ENCODE results near the gene ADAMTS14.
A peak's percentile ranks its signal among the peaks of the same experiment; 100 is the strongest.
"Not testable (repeated sequence)": the region's sequence is repeated elsewhere in the genome, so short reads cannot be mapped to it uniquely, and the experiment has no call there.

ADAMTS14 gene

GRCh38 chr10:70655316-70655715 is 17.0 kb upstream of the ADAMTS14 start:
- Histone ChIP-seq H3K9ac (ENCODE audit: low read depth in 1 of 2, low read length in 2 of 2) (no peak overlapping the region), H3K27ac (ENCODE audit: low read depth, low read length) (no peak overlapping the region), H3K9me3 (ENCODE audit: control insufficient read depth in 1 of 2, low read length in 2 of 2) (peaks cover 3 to 4% of the 10 kb centered on the region in 2 donors), H3K4me3 (ENCODE audit: low read depth in 1 of 2, low read length in 2 of 2) (no peak overlapping the region), H3K36me3 (ENCODE audit: control insufficient read depth in 1 of 2, insufficient read depth in 2 of 2, low read length in 2 of 2) (no peaks in the 10 kb centered on the region), H3K4me1 (ENCODE audit: control insufficient read depth in 1 of 2, insufficient read depth in 2 of 2, low read length in 2 of 2) (peaks cover 0 to 3% of the 10 kb centered on the region in 2 donors), H3K27me3 (ENCODE audit: control insufficient read depth in 1 of 2, insufficient read depth in 2 of 2, low read length in 2 of 2) (no peaks in the 10 kb centered on the region)

DNA sequence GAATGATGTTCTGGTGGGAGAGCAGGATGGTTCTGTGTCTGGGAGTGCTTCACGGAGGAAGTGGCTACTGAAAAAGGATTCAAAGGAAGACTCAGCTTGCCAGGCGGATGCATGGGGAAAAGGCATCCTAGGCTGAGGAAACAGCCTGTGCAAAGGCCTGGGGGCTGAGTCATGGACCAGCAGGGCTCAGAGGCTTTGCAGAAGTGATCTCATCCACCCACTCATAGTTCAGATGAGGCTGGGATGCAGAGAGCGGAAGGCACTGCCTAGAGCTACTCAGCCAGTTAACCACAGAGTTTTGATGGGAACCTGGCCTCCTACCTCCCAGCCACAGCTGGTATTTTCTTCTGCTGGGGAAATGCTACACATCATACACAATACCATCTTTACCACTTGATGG is 15.8 kb upstream of the ADAMTS14 start:
- H3K4me3 ChIP-seq (ENCODE audit: low read depth in 1 of 2, low read length in 2 of 2) = no peak overlapping the region
- peaks cover 3% of the 10 kb centered on the region in 2 donors for H3K9me3 ChIP-seq (ENCODE audit: control insufficient read depth in 1 of 2, low read length in 2 of 2)
- H3K27me3 ChIP-seq (ENCODE audit: control insufficient read depth in 1 of 2, insufficient read depth in 2 of 2, low read length in 2 of 2) = no peaks in the 10 kb centered on the region
- H3K27ac ChIP-seq (ENCODE audit: low read depth, low read length) = no peak overlapping the region
- no peak overlapping the region for H3K9ac ChIP-seq (ENCODE audit: low read depth in 1 of 2, low read length in 2 of 2)
- H3K36me3 ChIP-seq (ENCODE audit: control insufficient read depth in 1 of 2, insufficient read depth in 2 of 2, low read length in 2 of 2) = no peaks in the 10 kb centered on the region
- H3K4me1 ChIP-seq (ENCODE audit: control insufficient read depth in 1 of 2, insufficient read depth in 2 of 2, low read length in 2 of 2) = peaks cover 1 to 3% of the 10 kb centered on the region in 2 donors

DNA sequence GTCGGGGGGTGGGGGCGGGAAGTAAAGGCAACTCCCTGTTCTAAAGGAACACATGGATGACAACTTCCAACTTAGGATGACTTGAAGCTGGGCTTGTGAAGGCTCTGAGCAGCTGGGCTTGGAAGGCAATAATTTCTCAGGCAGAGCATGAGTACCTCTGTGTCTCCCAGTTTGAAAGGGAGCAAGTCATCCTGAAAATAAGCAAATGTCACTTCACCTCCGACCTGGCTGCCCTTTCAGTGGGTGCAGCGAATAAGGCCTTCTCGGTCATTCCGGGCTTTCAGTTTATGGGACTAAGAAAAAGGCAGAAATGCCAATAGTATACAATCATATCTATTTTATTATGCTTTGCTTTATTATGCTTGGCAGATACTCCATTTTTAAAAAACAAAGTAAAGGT is 15.3 kb upstream of the ADAMTS14 start:
- H3K4me1 ChIP-seq (ENCODE audit: control insufficient read depth in 1 of 2, insufficient read depth in 2 of 2, low read length in 2 of 2) = peaks cover 3 to 6% of the 10 kb centered on the region in 2 donors
- no peak overlapping the region for H3K9ac ChIP-seq (ENCODE audit: low read depth in 1 of 2, low read length in 2 of 2)
- H3K27me3 ChIP-seq (ENCODE audit: control insufficient read depth in 1 of 2, insufficient read depth in 2 of 2, low read length in 2 of 2) = no peaks in the 10 kb centered on the region
- no peaks in the 10 kb centered on the region for H3K36me3 ChIP-seq (ENCODE audit: control insufficient read depth in 1 of 2, insufficient read depth in 2 of 2, low read length in 2 of 2)
- H3K9me3 ChIP-seq (ENCODE audit: control insufficient read depth in 1 of 2, low read length in 2 of 2) = peaks cover 0 to 3% of the 10 kb centered on the region in 2 donors
- no peak overlapping the region for H3K27ac ChIP-seq (ENCODE audit: low read depth, low read length)
- no peak overlapping the region for H3K4me3 ChIP-seq (ENCODE audit: low read depth in 1 of 2, low read length in 2 of 2)

DNA sequence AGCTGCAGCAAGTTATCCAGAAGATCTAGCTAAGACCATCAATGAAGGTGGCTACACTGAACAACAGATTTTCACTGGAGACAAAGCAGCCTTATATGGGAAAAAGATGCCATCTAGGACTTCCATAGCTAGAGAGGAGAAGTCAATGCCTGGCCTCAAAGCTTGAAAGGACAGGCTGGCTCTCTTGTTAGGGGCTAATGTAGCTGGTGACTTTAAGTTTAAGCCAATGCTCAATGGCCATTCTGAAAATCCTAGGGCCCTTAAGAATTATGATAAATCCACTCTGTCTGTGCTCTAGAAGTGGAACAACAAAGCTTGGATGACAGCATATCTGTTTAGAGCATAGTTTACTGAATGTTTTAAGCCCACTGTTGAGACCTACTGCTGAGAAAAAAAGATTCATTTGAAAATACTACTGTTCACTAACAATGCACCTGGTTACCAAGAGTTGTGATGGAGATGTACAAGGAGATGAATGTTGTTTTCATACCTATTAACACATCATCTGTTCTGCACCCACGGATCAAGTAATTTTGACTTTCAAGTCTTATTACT is 13.6 kb upstream of the ADAMTS14 start:
- no peak overlapping the region for H3K4me3 ChIP-seq (ENCODE audit: low read depth in 1 of 2, low read length in 2 of 2)
- H3K36me3 ChIP-seq (ENCODE audit: control insufficient read depth in 1 of 2, insufficient read depth in 2 of 2, low read length in 2 of 2) = no peaks in the 10 kb centered on the region
- no peak overlapping the region for H3K27ac ChIP-seq (ENCODE audit: low read depth, low read length)
- peaks cover 0 to 6% of the 10 kb centered on the region in 2 donors for H3K4me1 ChIP-seq (ENCODE audit: control insufficient read depth in 1 of 2, insufficient read depth in 2 of 2, low read length in 2 of 2)
- peaks cover 0 to 3% of the 10 kb centered on the region in 2 donors for H3K9me3 ChIP-seq (ENCODE audit: control insufficient read depth in 1 of 2, low read length in 2 of 2)
- H3K27me3 ChIP-seq (ENCODE audit: control insufficient read depth in 1 of 2, insufficient read depth in 2 of 2, low read length in 2 of 2) = no peaks in the 10 kb centered on the region
- H3K9ac ChIP-seq (ENCODE audit: low read depth in 1 of 2, low read length in 2 of 2) = no peak overlapping the region

GRCh38 chr10:70659306-70659705 is 13.0 kb upstream of the ADAMTS14 start:
- no peaks in the 10 kb centered on the region for H3K27me3 ChIP-seq (ENCODE audit: control insufficient read depth in 1 of 2, insufficient read depth in 2 of 2, low read length in 2 of 2)
- H3K4me3 ChIP-seq (ENCODE audit: low read depth in 1 of 2, low read length in 2 of 2) = no peak overlapping the region
- peaks cover 0 to 6% of the 10 kb centered on the region in 2 donors for H3K4me1 ChIP-seq (ENCODE audit: control insufficient read depth in 1 of 2, insufficient read depth in 2 of 2, low read length in 2 of 2)
- no peak overlapping the region for H3K27ac ChIP-seq (ENCODE audit: low read depth, low read length)
- peaks cover 0 to 3% of the 10 kb centered on the region in 2 donors for H3K9me3 ChIP-seq (ENCODE audit: control insufficient read depth in 1 of 2, low read length in 2 of 2)
- no peak overlapping the region for H3K9ac ChIP-seq (ENCODE audit: low read depth in 1 of 2, low read length in 2 of 2)
- H3K36me3 ChIP-seq (ENCODE audit: control insufficient read depth in 1 of 2, insufficient read depth in 2 of 2, low read length in 2 of 2) = no peaks in the 10 kb centered on the region

GRCh38 chr10:70660722-70661121 is 11.6 kb upstream of the ADAMTS14 start:
- H3K9ac ChIP-seq (ENCODE audit: low read depth in 1 of 2, low read length in 2 of 2) = no peak overlapping the region
- H3K27ac ChIP-seq (ENCODE audit: low read depth, low read length) = no peak overlapping the region
- no peaks in the 10 kb centered on the region for H3K36me3 ChIP-seq (ENCODE audit: control insufficient read depth in 1 of 2, insufficient read depth in 2 of 2, low read length in 2 of 2)
- H3K4me3 ChIP-seq (ENCODE audit: low read depth in 1 of 2, low read length in 2 of 2) = no peak overlapping the region
- no peaks in the 10 kb centered on the region for H3K27me3 ChIP-seq (ENCODE audit: control insufficient read depth in 1 of 2, insufficient read depth in 2 of 2, low read length in 2 of 2)
- H3K4me1 ChIP-seq (ENCODE audit: control insufficient read depth in 1 of 2, insufficient read depth in 2 of 2, low read length in 2 of 2) = peaks cover 0 to 6% of the 10 kb centered on the region in 2 donors
- H3K9me3 ChIP-seq (ENCODE audit: control insufficient read depth in 1 of 2, low read length in 2 of 2) = peaks cover 0 to 3% of the 10 kb centered on the region in 2 donors

GRCh38 chr10:70661623-70662361 is 10.5 kb upstream of the ADAMTS14 start:
- no peak overlapping the region for H3K9ac ChIP-seq (ENCODE audit: low read depth in 1 of 2, low read length in 2 of 2)
- H3K27me3 ChIP-seq (ENCODE audit: control insufficient read depth in 1 of 2, insufficient read depth in 2 of 2, low read length in 2 of 2) = no peaks in the 10 kb centered on the region
- H3K36me3 ChIP-seq (ENCODE audit: control insufficient read depth in 1 of 2, insufficient read depth in 2 of 2, low read length in 2 of 2) = no peaks in the 10 kb centered on the region
- H3K9me3 ChIP-seq (ENCODE audit: control insufficient read depth in 1 of 2, low read length in 2 of 2) = peaks cover 0 to 3% of the 10 kb centered on the region in 2 donors
- no peak overlapping the region for H3K4me3 ChIP-seq (ENCODE audit: low read depth in 1 of 2, low read length in 2 of 2)
- peak overlapping the region; percentile 6 for H3K27ac ChIP-seq (ENCODE audit: low read depth, low read length)
- H3K4me1 ChIP-seq (ENCODE audit: control insufficient read depth in 1 of 2, insufficient read depth in 2 of 2, low read length in 2 of 2) = peaks cover 0 to 6% of the 10 kb centered on the region in 2 donors

DNA sequence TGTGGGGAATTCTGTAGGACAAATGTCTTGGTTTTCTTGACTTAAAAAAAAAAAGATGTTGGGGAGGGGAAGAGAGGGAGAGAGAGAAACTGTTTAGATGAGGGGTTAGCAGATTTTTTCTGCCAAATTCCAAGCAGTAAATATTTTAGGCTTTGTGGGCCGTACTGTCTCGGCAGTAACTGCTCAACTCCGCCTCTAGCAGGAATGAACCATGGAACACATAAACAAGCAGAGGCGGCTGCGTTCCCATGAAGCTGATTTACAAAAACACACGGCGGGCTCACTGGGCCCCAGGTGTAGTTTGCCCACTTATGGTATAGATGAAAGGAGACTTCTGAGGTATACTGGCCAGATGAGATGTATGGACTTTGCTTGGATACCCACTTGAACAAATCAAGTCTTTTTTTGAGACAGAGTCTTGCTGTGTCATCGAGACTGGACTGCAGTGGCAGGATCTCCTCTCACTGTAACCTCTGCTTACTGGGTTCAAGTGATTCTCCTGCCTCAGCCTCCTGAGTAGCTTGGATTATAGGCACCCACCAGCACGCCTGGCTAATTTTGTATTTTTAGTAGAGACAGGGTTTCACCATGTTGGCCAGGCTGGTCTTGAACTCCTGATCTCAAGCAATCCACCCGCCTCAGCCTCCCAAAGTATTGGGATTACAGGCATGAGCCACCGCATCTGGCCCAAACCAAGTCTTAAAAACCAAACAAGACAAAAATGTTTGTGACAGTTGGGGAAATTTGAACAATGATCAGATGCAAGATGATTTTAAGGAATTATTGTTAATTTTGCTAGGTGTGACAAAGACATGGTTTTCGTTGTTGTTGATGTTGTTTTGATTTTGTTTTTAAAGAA is 9.7 kb upstream of the ADAMTS14 start:
- Histone ChIP-seq H3K27me3 (ENCODE audit: control insufficient read depth in 1 of 2, insufficient read depth in 2 of 2, low read length in 2 of 2) (no peaks in the 10 kb centered on the region), H3K9ac (ENCODE audit: low read depth in 1 of 2, low read length in 2 of 2) (no peak overlapping the region), H3K4me3 (ENCODE audit: low read depth in 1 of 2, low read length in 2 of 2) (no peak overlapping the region), H3K36me3 (ENCODE audit: control insufficient read depth in 1 of 2, insufficient read depth in 2 of 2, low read length in 2 of 2) (no peaks in the 10 kb centered on the region), H3K4me1 (ENCODE audit: control insufficient read depth in 1 of 2, insufficient read depth in 2 of 2, low read length in 2 of 2) (peaks cover 0 to 6% of the 10 kb centered on the region in 2 donors), H3K9me3 (ENCODE audit: control insufficient read depth in 1 of 2, low read length in 2 of 2) (peaks cover 0 to 3% of the 10 kb centered on the region in 2 donors), H3K27ac (ENCODE audit: low read depth, low read length) (no peak overlapping the region)

DNA sequence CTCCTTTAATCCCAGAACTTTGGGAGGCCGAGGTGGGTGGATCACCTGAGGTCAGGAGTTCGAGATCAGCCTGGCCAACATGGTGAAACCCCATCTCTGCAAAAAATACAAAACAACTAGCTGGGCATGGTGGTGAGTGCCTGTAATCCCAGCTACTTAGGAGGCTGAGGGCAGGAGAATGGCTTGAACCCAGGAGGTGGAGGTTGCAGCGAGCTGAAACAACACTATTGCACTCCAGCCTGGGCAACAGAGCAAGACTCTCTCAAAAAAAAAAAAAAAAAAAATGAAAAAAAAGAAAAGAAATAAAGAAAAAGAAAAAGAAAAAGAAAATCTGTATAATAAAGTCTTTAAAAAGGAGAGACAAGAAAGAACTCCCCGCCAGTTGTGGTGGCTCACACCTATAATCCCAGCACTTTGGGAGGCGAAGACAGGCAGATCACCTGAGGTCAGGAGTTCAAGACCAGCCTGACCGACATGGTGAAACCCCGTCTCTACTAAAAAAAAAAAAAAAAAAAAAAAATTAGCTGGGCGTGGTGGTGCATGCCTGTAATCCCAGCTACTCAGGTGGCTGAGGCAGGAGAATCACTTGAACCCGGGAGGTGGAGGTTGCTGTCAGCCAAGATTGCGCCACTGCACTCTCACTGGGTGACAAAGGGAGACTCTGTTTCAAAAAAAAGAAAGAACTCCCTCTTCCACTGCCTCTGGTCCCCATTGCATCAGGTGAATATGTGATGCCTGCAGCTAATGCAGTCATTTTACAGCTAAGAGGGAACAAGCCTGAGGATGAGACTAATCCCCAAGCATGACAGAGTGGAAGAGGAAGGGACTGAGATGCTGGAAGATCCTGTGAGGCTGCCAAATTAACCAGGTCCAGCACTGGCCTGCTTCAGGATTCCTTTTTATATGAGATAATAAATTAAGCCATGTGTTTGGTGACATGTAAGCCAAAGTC is 8.6 kb upstream of the ADAMTS14 start:
- H3K27ac ChIP-seq (ENCODE audit: low read depth, low read length); H3K36me3 ChIP-seq (ENCODE audit: control insufficient read depth in 1 of 2, insufficient read depth in 2 of 2, low read length in 2 of 2); H3K4me3 ChIP-seq (ENCODE audit: low read depth in 1 of 2, low read length in 2 of 2); H3K9me3 ChIP-seq (ENCODE audit: control insufficient read depth in 1 of 2, low read length in 2 of 2); H3K4me1 ChIP-seq (ENCODE audit: control insufficient read depth in 1 of 2, insufficient read depth in 2 of 2, low read length in 2 of 2); H3K27me3 ChIP-seq (ENCODE audit: control insufficient read depth in 1 of 2, insufficient read depth in 2 of 2, low read length in 2 of 2); H3K9ac ChIP-seq (ENCODE audit: low read depth in 1 of 2, low read length in 2 of 2): not testable (repeated sequence)

Data from duodenal mucosa (tissue), 2 donors.